HG03060 (cell line): ENCODE measurements around the gene PRKAA2.
"Not testable (repeated sequence)": the region's sequence is repeated elsewhere in the genome, so short reads cannot be mapped to it uniquely, and the experiment has no call there.

Source experiments
- ATAC-seq: cut with Tn5 transposase; IDR thresholded peaks from one replicate; pipeline ENCODE4 v1.9.1; 2021; ENCODE audit warnings: low read depth, moderate number of reproducible peaks; ENCODE audit not compliant: unreplicated experiment

PRKAA2 gene

GRCh38 chr1:56644919-56645676 is at the start of gene PRKAA2:
PRKAA2 (plus strand) TSS chr1:56645314; CDS start chr1:56645388, 74 bp downstream.
- ATAC-seq, result no peak

- ATAC-seq, result not testable (repeated sequence)
Measured at GRCh38 chr1:56595397-56596191, 49.5 kb upstream of the PRKAA2 start.

- ATAC-seq, result not testable (repeated sequence)
Measured at GRCh38 chr1:56610097-56610496, 35.0 kb upstream of the PRKAA2 start.

- ATAC-seq, result not testable (repeated sequence)
Measured at GRCh38 chr1:56610770-56611169, 34.3 kb upstream of the PRKAA2 start.

- no peak for ATAC-seq
Measured at GRCh38 chr1:56617141-56617540, 28.0 kb upstream of the PRKAA2 start.

- no peak for ATAC-seq
Measured at GRCh38 chr1:56625819-56626440, 19.2 kb upstream of the PRKAA2 start.

- no peak for ATAC-seq
Measured at GRCh38 chr1:56626546-56626945, 18.6 kb upstream of the PRKAA2 start.

GRCh38 chr1:56627019-56627635 is 18.0 kb upstream of the PRKAA2 start:
- no peak for ATAC-seq

GRCh38 chr1:56627636-56628039 is 17.5 kb upstream of the PRKAA2 start:
- no peak for ATAC-seq

GRCh38 chr1:56630786-56631185 is 14.3 kb upstream of the PRKAA2 start:
- ATAC-seq, result no peak

GRCh38 chr1:56631901-56632300 is 13.2 kb upstream of the PRKAA2 start:
- no peak for ATAC-seq

- no peak for ATAC-seq
Measured at GRCh38 chr1:56634981-56635380, 10.1 kb upstream of the PRKAA2 start.

- ATAC-seq, result no peak
Measured at GRCh38 chr1:56638248-56638647, 6.9 kb upstream of the PRKAA2 start.

GRCh38 chr1:56639211-56639610 is 5.9 kb upstream of the PRKAA2 start:
- no peak for ATAC-seq

- ATAC-seq, result no peak
Measured at GRCh38 chr1:56643661-56644060, 1.5 kb upstream of the PRKAA2 start.

- ATAC-seq, result no peak
Measured at GRCh38 chr1:56644064-56644918, 823 bp upstream of the PRKAA2 start.

- ATAC-seq, result no peak
Measured at GRCh38 chr1:56645677-56646305, 677 bp downstream of the PRKAA2 start.

GRCh38 chr1:56646611-56647010 is 1.5 kb downstream of the PRKAA2 start:
- ATAC-seq, result no peak

GRCh38 chr1:56647106-56647505 is 2.0 kb downstream of the PRKAA2 start:
- no peak for ATAC-seq
